Right ventricle myocardium superior (tissue), 1 donor: ENCODE measurements around the gene FAXDC2. TPM values are rescaled to one million over a fixed set of nuclear protein-coding genes. Genes with fewer than 3 reads are reported as not detected.

Source experiments
- ATAC-seq: fragments of 200-7000 bp; cut with Tn5 transposase; one replicate; pipeline ENCODE4 v1.9.1; 2020; ENCODE audit warnings: mild to moderate bottlenecking; ENCODE audit not compliant: poor library complexity
- DNase-seq: peaks from one replicate; pipeline ENCODE4 v3.0.0-alpha.2; 2020
- intact Hi-C: fragments of 100-400 bp; cut with DNase I; formaldehyde crosslinking; loops from one replicate; pipeline ENCODE4 v1.11.2; 2022
- total RNA-seq: library from RNA; stranded (reverse); fragmentation: NEBNext Ultra II Directional; extraction: Animal tissue kit (Norgen Biotek cat#: 25700); gene quantifications from one replicate; pipeline ENCODE4 v1.2.1, GENCODE V29; 2021
- donor health status: DM: no; HTN: yes; CAD: no; lungs with severe emphysema.

Gene FAXDC2
- total RNA-seq, 1 donor from 2014 or later, result 24.1 TPM

GRCh38 chr5:154815025-154815424 is 35.4 kb downstream of the FAXDC2 start:
- intact Hi-C loops, result no loop called here
- no peak for ATAC-seq
- DNase-seq, result no peak

DNA sequence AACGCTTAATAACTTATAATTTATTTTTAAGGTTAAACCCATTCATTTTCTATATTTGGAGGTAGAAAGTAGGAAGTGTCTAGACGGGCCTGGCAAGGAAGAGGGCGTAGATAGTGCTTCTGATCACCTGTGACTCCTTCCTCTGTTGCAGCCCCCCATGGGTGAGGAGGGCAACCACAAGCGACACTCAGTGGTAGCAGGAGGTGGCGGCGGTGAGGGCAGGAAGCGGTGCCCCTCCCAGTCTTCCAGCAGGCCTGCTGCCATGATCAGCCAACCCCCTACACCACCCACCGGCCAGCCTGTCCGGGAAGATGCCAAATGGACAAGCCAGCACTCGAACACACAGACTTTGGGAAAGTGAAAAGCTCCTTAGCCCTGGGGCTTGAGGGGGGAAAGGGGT is 36.7 kb downstream of the FAXDC2 start:
- ATAC-seq, result no peak
- intact Hi-C loops, result loop anchor here (5.0 kb wide), 2 partner anchors 56 to 161 kb away; partner anchors contain the start of gene LARP1
- no peak for DNase-seq

GRCh38 chr5:154813158-154813557 is 37.2 kb downstream of the FAXDC2 start:
- intact Hi-C loops, result loop anchor here (5.0 kb wide), 2 partner anchors 56 to 161 kb away; partner anchors contain the start of gene LARP1
- DNase-seq (no peak), ATAC-seq (no peak)

DNA sequence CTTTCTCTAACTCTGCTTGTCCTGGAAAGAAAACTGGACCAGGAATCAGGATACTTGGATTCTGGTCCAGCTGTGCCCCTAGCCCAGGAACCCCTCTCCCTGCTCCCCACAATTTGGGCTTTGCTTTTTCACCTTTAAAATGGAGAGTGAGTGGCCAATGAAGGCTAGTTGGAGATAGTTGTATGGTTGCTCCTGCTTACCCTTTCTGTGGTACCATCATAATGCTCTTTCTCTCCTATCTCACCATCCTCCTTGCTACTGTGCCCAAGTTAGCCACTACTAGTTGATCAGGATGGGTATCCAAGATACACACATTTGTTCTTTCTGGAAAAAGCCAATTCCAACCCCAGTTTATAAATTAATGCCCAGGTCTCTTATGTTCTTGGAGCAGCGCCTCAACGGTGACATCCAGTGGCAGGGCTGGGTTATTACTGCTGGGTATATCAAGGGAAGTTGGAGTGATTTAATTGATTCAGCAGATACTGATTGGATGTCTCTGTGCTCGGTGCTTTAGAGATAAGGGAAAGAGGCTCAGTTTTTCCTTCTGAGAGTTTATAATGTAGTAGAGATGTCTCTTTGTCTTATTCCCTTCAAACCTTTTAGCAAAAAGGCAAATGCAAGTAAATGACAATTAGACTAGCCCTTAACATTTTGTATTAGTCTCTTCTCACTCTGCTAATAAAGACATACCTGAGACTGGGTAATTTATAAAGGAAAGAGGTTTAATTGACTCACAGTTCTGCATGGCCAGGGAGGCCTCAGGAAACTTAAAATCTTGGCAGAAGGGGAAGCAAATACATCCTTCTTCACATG is 38.5 kb downstream of the FAXDC2 start:
- DNase-seq (peak; percentile 71), ATAC-seq (peak; percentile 75)
- intact Hi-C loops, result loop anchor here (5.0 kb wide), 2 partner anchors 55 to 160 kb away; partner anchors contain the start of gene LARP1

DNA sequence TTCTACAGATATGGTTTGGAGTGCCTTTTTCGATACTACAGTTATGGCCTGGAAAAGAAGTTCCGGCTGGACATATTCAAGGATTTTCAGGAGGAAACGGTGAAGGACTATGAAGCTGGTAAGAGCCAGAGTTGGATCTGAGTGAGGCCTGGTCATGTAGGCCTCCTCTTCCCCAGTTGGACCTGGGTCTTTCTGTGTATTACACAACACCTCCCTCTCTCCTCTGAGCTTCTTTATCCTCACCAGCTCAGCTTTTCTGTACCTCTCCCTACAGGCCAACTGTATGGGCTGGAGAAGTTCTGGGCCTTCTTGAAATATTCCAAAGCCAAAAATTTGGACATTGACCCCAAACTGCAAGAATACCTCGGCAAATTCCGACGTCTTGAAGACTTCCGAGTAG is 39.2 kb downstream of the FAXDC2 start:
- intact Hi-C loops, result loop anchor here (5.0 kb wide), 2 partner anchors 54 to 159 kb away; partner anchors contain the start of gene LARP1
- no peak for ATAC-seq
- DNase-seq, result no peak

DNA sequence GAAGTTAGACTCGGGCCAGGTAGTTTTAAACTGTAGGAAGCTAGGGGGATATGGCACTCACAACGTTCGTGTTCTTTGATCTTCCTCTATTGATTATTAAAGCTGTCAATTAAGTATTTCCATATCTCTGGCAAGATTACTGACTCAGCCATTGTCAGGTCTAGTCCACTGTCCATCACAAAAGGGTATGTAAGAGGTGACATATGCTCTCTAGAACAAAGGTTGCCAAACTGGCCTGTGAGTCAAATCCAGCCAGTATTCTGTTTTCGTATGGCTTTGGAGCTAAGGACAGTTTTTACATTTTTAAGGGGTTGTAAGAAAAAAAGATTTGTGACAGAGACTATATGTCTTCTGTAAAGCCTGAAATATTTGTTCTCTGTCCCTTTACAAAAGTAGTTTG is 44.2 kb downstream of the FAXDC2 start:
- intact Hi-C loops, result no loop called here
- ATAC-seq (no peak), DNase-seq (no peak)

DNA sequence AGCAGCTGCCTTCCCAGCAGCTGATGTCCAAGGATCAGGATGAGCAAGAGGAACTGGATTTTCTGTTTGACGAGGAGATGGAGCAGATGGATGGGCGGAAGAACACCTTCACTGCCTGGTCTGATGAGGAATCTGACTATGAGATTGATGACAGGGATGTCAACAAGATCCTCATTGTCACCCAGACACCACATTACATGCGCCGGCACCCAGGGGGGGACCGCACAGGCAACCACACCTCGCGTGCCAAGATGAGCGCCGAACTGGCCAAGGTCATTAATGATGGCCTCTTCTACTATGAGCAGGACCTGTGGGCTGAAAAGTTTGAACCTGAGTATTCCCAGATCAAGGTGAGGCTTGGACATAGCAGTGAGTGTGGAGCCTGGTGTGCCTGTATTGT is 48.4 kb downstream of the FAXDC2 start:
- intact Hi-C loops, result no loop called here
- DNase-seq (no peak), ATAC-seq (peak; percentile 42)

- intact Hi-C loops, result no loop called here
- ATAC-seq (no peak), DNase-seq (no peak)
These were observed 49.3 kb downstream of the FAXDC2 start for GRCh38 chr5:154801083-154801482.

DNA sequence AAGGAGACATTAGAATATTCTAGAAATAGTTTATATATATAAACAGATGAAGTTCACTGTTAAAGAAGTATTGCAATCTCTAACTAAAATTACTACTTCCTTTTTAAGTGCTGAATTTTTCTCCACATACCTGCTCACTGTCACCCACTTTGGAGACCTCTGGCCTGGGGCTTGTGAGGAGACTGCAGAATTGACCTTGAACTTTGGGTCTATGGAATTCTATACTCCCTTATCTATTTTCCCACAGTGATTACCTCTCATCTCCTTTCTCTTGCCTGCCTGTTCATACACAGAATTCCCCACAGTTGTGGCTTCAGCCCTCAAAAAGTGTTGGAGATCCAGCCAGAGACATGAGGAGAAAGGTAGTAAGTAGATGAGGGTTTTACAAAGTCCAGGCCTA is 49.8 kb downstream of the FAXDC2 start:
- intact Hi-C loops, result no loop called here
- DNase-seq (no peak), ATAC-seq (no peak)

- no peak for ATAC-seq
- intact Hi-C loops, result no loop called here
- DNase-seq, result no peak
These were observed 52.6 kb downstream of the FAXDC2 start for GRCh38 chr5:154797762-154798161.

DNA sequence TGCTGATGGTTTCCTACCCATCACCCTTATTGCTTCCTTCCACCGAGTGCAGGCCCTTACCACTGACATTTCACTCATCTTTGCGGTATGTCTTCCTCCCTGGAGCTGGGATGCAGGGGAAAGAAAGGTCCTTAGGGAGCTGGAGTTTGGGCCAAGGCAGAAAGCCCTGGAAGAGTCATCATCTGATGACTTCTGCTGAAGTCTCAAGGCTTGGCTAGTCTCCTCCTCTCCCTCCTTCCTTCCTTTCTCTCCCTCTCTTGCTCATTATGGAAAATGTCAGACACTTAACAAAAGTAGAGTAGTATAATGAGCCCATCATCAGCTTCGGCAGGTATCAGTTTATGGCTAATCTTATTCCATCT is 55.2 kb downstream of the FAXDC2 start:
- ATAC-seq (peak; percentile 15), DNase-seq (no peak)
- intact Hi-C loops, result no loop called here

- DNase-seq (no peak), ATAC-seq (peak; percentile 42)
These were observed 55.7 kb downstream of the FAXDC2 start for GRCh38 chr5:154794525-154795234.

DNA sequence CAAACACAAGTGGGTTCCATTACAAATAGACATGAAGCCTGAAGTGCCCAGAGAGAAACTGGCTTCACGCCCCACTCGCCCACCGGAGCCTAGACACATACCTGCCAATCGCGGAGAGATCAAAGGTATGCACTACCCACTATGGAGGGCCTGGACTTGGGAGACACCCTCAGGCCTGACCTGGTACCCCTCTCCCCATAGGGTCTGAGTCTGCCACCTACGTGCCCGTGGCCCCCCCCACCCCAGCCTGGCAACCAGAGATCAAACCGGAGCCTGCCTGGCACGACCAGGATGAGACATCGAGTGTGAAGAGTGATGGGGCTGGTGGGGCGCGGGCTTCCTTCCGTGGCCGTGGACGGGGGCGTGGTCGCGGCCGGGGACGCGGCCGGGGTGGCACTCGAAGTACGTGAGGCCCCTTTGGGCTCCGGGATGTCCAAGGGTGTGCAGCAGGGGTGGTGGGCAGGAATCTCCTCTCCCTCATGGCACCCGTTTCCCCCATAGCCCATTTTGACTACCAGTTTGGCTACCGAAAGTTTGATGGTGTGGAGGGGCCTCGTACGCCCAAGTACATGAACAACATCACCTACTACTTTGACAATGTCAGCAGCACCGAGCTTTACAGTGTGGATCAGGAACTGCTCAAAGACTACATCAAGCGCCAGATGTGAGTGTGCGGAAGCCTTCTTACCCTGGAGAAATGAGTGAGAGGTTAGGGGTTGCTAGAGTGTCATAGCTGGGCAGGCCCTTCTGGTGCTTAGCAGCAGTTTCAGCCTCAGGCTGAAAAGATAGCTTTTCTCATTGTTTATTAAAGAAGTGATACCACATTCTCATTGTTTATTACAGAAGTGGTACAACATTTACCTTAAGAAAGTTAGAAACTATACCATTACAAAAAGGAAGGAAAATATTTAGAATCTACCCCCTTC is 56.5 kb downstream of the FAXDC2 start:
- ATAC-seq (peak; percentile 49), DNase-seq (no peak)
- intact Hi-C loops, result no loop called here

More at GRCh38 chr5:154794525-154795234, 55.7 kb downstream of the FAXDC2 start:
- intact Hi-C loops, result no loop called here

GRCh38 chr5:154791535-154791934 is 58.9 kb downstream of the FAXDC2 start:
- ATAC-seq (no peak), DNase-seq (no peak)
- intact Hi-C loops, result no loop called here

DNA sequence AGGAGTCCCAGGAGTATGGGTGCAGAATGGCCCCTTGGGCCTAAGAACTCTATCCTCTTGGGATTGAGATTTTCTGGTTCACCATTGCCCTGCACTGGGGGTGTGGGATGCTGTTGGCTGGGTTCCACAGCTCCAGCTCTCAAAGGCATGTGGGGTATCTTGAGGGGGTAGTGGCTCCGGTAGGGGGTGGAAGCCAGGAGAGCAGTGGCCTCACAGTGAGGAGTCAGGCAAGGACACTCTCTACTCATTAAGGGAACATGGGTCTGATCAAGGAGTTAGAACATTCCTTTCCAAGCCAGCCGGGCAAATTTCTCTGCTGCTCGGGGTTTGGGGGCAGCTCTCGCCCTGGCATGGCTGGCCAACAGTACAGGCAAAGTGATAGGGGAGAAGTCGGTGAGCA is 62.2 kb downstream of the FAXDC2 start:
- DNase-seq (no peak), ATAC-seq (peak; percentile 55)
- intact Hi-C loops, result no loop called here

- intact Hi-C loops, result no loop called here
- DNase-seq (no peak), ATAC-seq (no peak)
These were observed 64.0 kb downstream of the FAXDC2 start for GRCh38 chr5:154786414-154786813.

DNA sequence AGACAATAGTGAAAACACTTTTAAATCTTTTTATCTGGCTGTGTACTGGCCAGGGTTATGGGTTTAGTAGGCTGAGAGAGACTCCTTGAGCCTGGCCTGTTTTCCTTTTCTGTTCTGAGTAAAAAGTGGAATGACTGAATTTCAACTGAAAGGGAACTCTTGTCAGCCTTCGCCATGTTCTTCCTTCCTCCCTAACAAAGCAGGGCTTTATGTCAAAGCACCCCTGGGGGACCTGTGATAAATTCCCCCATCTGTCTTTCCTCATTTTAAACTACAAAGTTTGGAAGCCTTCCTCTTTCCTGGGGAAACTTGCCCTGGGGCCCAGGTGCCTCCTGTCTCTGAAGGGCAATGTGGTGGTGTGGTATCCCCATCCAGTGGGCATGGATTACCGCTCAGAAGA is 65.5 kb downstream of the FAXDC2 start:
- DNase-seq, result no peak
- intact Hi-C loops, result no loop called here
- ATAC-seq, result no peak

GRCh38 chr5:154783774-154784460 is 66.5 kb downstream of the FAXDC2 start:
- intact Hi-C loops, result no loop called here
- DNase-seq (no peak), ATAC-seq (peak; percentile 67)
